Activated naive CD4-positive, alpha-beta T cell (primary cell): Measurements from ENCODE around the gene HMG20B.

Experiments
- DNase-seq, 4 experiments: peaks; one replicate each; lab custom pipeline; 2025; lab: John Stamatoyannopoulos, UW

The HMG20B gene

GRCh38 chr19:3620817-3621547 is 48.2 kb downstream of the HMG20B start:
- no peak for DNase-seq

GRCh38 chr19:3621689-3622088 is 48.9 kb downstream of the HMG20B start:
- DNase-seq, result no peak

- no peak for DNase-seq
These were observed 49.5 kb downstream of the HMG20B start for GRCh38 chr19:3622224-3622623.

- no peak for DNase-seq
These were observed 51.0 kb downstream of the HMG20B start for GRCh38 chr19:3623716-3624115.

GRCh38 chr19:3625996-3626472 is 53.3 kb downstream of the HMG20B start:
- no peak for DNase-seq

- DNase-seq, result peak; percentile 95 to 98 (median 96)
These were observed 54.0 kb downstream of the HMG20B start, which contains the start of gene CACTIN for GRCh38 chr19:3626473-3627350. Gene CACTIN, minus strand, starts transcription at chr19:3626790. Its CDS starts 28 bp downstream, at chr19:3626762.

- no peak for DNase-seq
These were observed 54.6 kb downstream of the HMG20B start for GRCh38 chr19:3627351-3627723.
